HG03196 (cell line): ENCODE results near the gene FGD4.
"Not testable (repeated sequence)": the region's sequence is repeated elsewhere in the genome, so short reads cannot be mapped to it uniquely, and the experiment has no call there.

Source experiments
- ATAC-seq: cut with Tn5 transposase; IDR thresholded peaks from one replicate; pipeline ENCODE4 v1.9.1; 2021; ENCODE audit not compliant: unreplicated experiment

Gene FGD4

GRCh38 chr12:32489070-32489469 lies 89.7 kb downstream of the FGD4 start:
- no peak for ATAC-seq

- no peak for ATAC-seq
Observed at GRCh38 chr12:32490801-32491200, 91.4 kb downstream of the FGD4 start.

- no peak for ATAC-seq
Observed at GRCh38 chr12:32493282-32493681, 93.9 kb downstream of the FGD4 start.

GRCh38 chr12:32494656-32495055 lies 95.3 kb downstream of the FGD4 start:
- ATAC-seq: no peak

- no peak for ATAC-seq
Observed at GRCh38 chr12:32496946-32497345, 97.6 kb downstream of the FGD4 start.

GRCh38 chr12:32497864-32498263 lies 98.5 kb downstream of the FGD4 start:
- no peak for ATAC-seq

GRCh38 chr12:32499048-32499447 lies 99.7 kb downstream of the FGD4 start:
- no peak for ATAC-seq

GRCh38 chr12:32501835-32502333 lies 102.5 kb downstream of the FGD4 start:
- ATAC-seq: no peak

- ATAC-seq: no peak
Observed at GRCh38 chr12:32502693-32503502, 103.5 kb downstream of the FGD4 start.

GRCh38 chr12:32503730-32504129 lies 104.4 kb downstream of the FGD4 start:
- ATAC-seq: no peak

GRCh38 chr12:32504591-32504990 lies 105.2 kb downstream of the FGD4 start:
- ATAC-seq: no peak

- no peak for ATAC-seq
Observed at GRCh38 chr12:32505067-32505945, 105.9 kb downstream of the FGD4 start.

- not testable (repeated sequence) for ATAC-seq
Observed at GRCh38 chr12:32507096-32507941, 108.0 kb downstream of the FGD4 start.

- no peak for ATAC-seq
Observed at GRCh38 chr12:32507942-32508320, 108.6 kb downstream of the FGD4 start.

GRCh38 chr12:32508626-32509025 lies 109.3 kb downstream of the FGD4 start:
- ATAC-seq: no peak

- no peak for ATAC-seq
Observed at GRCh38 chr12:32509328-32510091, 110.2 kb downstream of the FGD4 start.

GRCh38 chr12:32511976-32512375 lies 112.6 kb downstream of the FGD4 start:
- ATAC-seq: not testable (repeated sequence)

- ATAC-seq: no peak
Observed at GRCh38 chr12:32512379-32512778, 113.0 kb downstream of the FGD4 start.

- no peak for ATAC-seq
Observed at GRCh38 chr12:32512910-32513309, 113.6 kb downstream of the FGD4 start.
